Liver (tissue), 3 donors: ENCODE results near the gene CD8B2.
"Not testable (repeated sequence)": the region's sequence is repeated elsewhere in the genome, so short reads cannot be mapped to it uniquely, and the experiment has no call there.

ENCODE experiments used
- CTCF ChIP-seq: fragments of 150-350 bp; IDR thresholded peaks from 2 replicates; pipeline ENCODE4 v1.5.1; 2017; ENCODE audit warnings: improper control_type of control experiment, low read depth, low read length; ENCODE audit not compliant: missing input control
- TAF1 ChIP-seq: conservative IDR thresholded peaks from 2 replicates; pipeline ENCODE4 v1.6.1; 2016; ENCODE audit warnings: antibody characterized with exemption, mild to moderate bottlenecking
- donor health status: healthy.
- donor health status: healthy.

- not testable (repeated sequence) for TF ChIP-seq TAF1, CTCF
These were observed 79.3 kb downstream of the CD8B2 start for GRCh38 chr2:106566484-106566883.
